AG09319 (cell line): ENCODE measurements around the gene TADA2B.

Experiments used
- DNase-seq: peaks from one replicate; pipeline ENCODE4 v3.0.0-alpha.2; 2010; ENCODE audit warnings: low read depth; ENCODE audit errors: extremely low read depth
- CTCF ChIP-seq: IDR thresholded peaks from 2 replicates; pipeline ENCODE4 v1.5.1; 2011; ENCODE audit warnings: low read depth, mild to moderate bottlenecking, inconsistent platforms, low read length, moderate library complexity

The TADA2B gene

GRCh38 chr4:7052313-7052712 lies 9.1 kb downstream of the TADA2B start:
- TF ChIP-seq CTCF: no peak
- DNase-seq: no peak

- no peak for DNase-seq
- no peak for TF ChIP-seq CTCF
These were observed 9.9 kb downstream of the TADA2B start for GRCh38 chr4:7052923-7053715.

- no peak for DNase-seq
- TF ChIP-seq CTCF: no peak
These were observed 11.1 kb downstream of the TADA2B start for GRCh38 chr4:7054106-7054880.

- DNase-seq: no peak
- TF ChIP-seq CTCF: no peak
These were observed 12.2 kb downstream of the TADA2B start for GRCh38 chr4:7055111-7055989.

GRCh38 chr4:7055990-7056325 lies 12.8 kb downstream of the TADA2B start:
- no peak for TF ChIP-seq CTCF
- DNase-seq: no peak

GRCh38 chr4:7058792-7059191 lies 15.6 kb downstream of the TADA2B start:
- no peak for TF ChIP-seq CTCF
- no peak for DNase-seq
